Kidney epithelial cell (primary cell): ENCODE data around the gene DPP6. TPM values are rescaled to one million over a fixed set of nuclear protein-coding genes. Genes with fewer than 3 reads are reported as not detected.

Experiments used
- DNase-seq: peaks from one replicate; pipeline ENCODE4 v3.0.0-alpha.2; 2010; ENCODE audit warnings: low read depth
- H3K27me3 ChIP-seq: 2 replicates; pipeline ENCODE4 v1.6.0; 2011; ENCODE audit warnings: low read length; ENCODE audit not compliant: control insufficient read depth, insufficient read depth
- H3K36me3 ChIP-seq: 2 replicates; pipeline ENCODE4 v1.5.1; 2011; ENCODE audit warnings: low read length; ENCODE audit not compliant: control insufficient read depth, insufficient read depth
- H3K4me3 ChIP-seq: 2 replicates; pipeline ENCODE4 v1.5.1; 2011; ENCODE audit warnings: low read depth, mild to moderate bottlenecking, control low read depth, low read length
- total RNA-seq: library from RNA; depleted of rRNA; stranded (reverse); fragments of >200 nt; gene quantifications from 2 replicates; pipeline ENCODE4 v1.2.3, GENCODE V29; 2015
- TF ChIP-seq, protein P1 (sequence below): IDR thresholded peaks from 2 replicates; pipeline ENCODE4 v1.5.1; 2011; ENCODE audit warnings: mild to moderate bottlenecking, moderate library complexity, low read length, control low read depth, inconsistent platforms; ENCODE audit not compliant: insufficient read depth, poor library complexity, severe bottlenecking

Gene DPP6
- total RNA-seq, 1 donor from 2014 or later: 0.84 TPM

DNA sequence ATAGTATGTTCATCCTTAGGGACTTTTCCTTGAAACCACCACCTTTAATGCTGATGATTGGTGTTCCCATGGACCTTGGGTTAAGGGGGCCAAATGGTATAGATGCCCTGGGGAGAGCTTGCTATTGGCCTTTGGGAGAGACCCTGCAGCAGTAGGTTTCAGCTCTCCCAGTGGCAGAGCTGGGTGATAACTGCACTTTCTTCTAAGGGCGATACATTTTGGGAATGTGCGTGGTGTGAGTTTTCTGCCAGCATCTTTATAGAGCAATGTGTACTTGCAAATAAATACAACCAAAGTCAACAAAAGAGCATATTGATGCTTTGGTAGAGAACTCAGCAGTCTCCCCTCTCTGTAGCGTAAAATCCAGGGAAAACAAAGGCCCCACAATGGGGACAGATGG, 546.7 kb downstream of the DPP6 start:
- DNase-seq: no peak
- Histone ChIP-seq H3K4me3 (no peak overlapping the region), H3K27me3 (no peaks in the 10 kb centered on the region), H3K36me3 (no peaks in the 10 kb centered on the region)
- TF ChIP-seq, protein P1, sequence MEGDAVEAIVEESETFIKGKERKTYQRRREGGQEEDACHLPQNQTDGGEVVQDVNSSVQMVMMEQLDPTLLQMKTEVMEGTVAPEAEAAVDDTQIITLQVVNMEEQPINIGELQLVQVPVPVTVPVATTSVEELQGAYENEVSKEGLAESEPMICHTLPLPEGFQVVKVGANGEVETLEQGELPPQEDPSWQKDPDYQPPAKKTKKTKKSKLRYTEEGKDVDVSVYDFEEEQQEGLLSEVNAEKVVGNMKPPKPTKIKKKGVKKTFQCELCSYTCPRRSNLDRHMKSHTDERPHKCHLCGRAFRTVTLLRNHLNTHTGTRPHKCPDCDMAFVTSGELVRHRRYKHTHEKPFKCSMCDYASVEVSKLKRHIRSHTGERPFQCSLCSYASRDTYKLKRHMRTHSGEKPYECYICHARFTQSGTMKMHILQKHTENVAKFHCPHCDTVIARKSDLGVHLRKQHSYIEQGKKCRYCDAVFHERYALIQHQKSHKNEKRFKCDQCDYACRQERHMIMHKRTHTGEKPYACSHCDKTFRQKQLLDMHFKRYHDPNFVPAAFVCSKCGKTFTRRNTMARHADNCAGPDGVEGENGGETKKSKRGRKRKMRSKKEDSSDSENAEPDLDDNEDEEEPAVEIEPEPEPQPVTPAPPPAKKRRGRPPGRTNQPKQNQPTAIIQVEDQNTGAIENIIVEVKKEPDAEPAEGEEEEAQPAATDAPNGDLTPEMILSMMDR: no peak

- no peak for DNase-seq
- H3K36me3 ChIP-seq: no peaks in the 10 kb centered on the region
- H3K4me3 ChIP-seq: no peak overlapping the region
- TF ChIP-seq, protein P1: no peak
- no peaks in the 10 kb centered on the region for H3K27me3 ChIP-seq
Measured at GRCh38 chr7:154610903-154611302, 558.7 kb downstream of the DPP6 start.

GRCh38 chr7:154613811-154614210, 561.6 kb downstream of the DPP6 start:
- TF ChIP-seq, protein P1: no peak
- DNase-seq: no peak
- no peaks in the 10 kb centered on the region for H3K27me3 ChIP-seq
- no peak overlapping the region for H3K4me3 ChIP-seq
- no peaks in the 10 kb centered on the region for H3K36me3 ChIP-seq

DNA sequence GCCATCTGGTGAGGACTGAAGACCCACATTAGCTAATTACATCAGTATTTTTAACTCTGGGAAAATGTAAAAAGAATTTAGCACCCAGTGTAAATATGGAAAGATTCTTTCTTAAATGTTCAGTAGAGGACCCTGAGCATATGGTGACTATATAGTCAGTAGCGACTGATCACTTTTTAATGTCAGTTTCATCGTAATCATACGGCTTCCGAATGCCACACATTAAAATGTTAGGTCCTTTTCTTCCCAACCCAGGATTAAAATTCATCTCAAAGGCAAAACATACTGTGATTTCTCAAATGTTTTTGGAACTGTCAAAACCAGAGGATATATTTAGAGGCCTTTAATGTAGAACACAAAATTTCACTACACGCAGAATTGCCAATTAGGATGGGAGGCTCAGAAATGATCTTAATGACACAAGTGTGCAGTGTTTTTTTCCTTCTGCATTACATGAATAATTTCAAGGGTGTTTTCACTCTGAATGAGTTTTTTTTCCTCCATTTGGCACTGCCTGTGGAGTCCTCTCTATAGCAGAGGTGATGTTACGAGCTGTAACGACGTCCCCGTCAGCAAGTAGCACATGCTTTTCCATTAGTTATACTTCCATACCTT, 568.0 kb downstream of the DPP6 start:
- TF ChIP-seq, protein P1: no peak
- H3K27me3 ChIP-seq: no peaks in the 10 kb centered on the region
- DNase-seq: no peak
- no peaks in the 10 kb centered on the region for H3K36me3 ChIP-seq
- H3K4me3 ChIP-seq: no peak overlapping the region

GRCh38 chr7:154623399-154623798, 571.2 kb downstream of the DPP6 start:
- Histone ChIP-seq H3K36me3 (no peaks in the 10 kb centered on the region), H3K27me3 (no peaks in the 10 kb centered on the region), H3K4me3 (no peak overlapping the region)
- TF ChIP-seq, protein P1: no peak
- no peak for DNase-seq

- no peak overlapping the region for H3K4me3 ChIP-seq
- no peaks in the 10 kb centered on the region for H3K27me3 ChIP-seq
- no peak for DNase-seq
- TF ChIP-seq, protein P1: no peak
- H3K36me3 ChIP-seq: no peaks in the 10 kb centered on the region
Measured at GRCh38 chr7:154627646-154628290, 575.6 kb downstream of the DPP6 start.
